Gastroesophageal sphincter (tissue), 3 donors: ENCODE data around the gene ADCY2.

Experiments used
- EP300 ChIP-seq: sonication (generic); formaldehyde crosslinking; IDR thresholded peaks from one replicate; pipeline ENCODE4 v1.6.1; 2017; ENCODE audit warnings: antibody characterized with exemption, mild to moderate bottlenecking
- POLR2A ChIP-seq, 2 donors: fragments of 450-650 bp; IDR thresholded peaks; one replicate each; pipeline ENCODE4 v1.6.1; 2017; ENCODE audit warnings: antibody characterized with exemption in 2 of 2, mild to moderate bottlenecking in 2 of 2, moderate library complexity in 1 of 2
- POLR2AphosphoS5 ChIP-seq: sonication (generic); formaldehyde crosslinking; IDR thresholded peaks from one replicate; pipeline ENCODE4 v1.6.1; 2017; ENCODE audit warnings: antibody characterized with exemption
- TF ChIP-seq, protein P1 (sequence below), 4 experiments: fragments of 200-600 bp in 2 of 4; fragments of 450-650 bp in 2 of 4; sonication (generic) in 1 of 4; IDR thresholded peaks; one replicate each; pipeline ENCODE4 v1.5.1; 2017 to 2019; ENCODE audit warnings: antibody characterized with exemption in 4 of 4, mild to moderate bottlenecking in 2 of 4, moderate library complexity in 2 of 4

DNA sequence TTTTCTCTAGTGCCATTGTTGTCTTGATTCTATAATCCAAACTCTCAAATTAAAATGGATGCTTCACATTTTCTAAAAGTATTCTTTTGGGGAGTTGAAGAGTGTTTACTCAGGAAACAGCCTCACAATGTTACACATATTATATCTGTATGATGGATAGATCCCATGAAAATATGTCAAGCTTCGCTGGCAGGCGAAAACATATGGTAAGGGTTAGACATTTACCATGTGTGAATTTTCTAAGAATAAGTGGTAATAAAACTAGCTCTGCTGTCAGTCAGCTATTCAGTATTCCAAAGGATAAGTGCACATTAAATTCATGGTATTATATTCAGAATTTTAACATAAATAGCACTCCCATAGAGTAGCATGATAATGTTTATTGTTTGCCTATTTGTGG, 13.3 kb upstream of the ADCY2 start:
- TF ChIP-seq, protein P1, sequence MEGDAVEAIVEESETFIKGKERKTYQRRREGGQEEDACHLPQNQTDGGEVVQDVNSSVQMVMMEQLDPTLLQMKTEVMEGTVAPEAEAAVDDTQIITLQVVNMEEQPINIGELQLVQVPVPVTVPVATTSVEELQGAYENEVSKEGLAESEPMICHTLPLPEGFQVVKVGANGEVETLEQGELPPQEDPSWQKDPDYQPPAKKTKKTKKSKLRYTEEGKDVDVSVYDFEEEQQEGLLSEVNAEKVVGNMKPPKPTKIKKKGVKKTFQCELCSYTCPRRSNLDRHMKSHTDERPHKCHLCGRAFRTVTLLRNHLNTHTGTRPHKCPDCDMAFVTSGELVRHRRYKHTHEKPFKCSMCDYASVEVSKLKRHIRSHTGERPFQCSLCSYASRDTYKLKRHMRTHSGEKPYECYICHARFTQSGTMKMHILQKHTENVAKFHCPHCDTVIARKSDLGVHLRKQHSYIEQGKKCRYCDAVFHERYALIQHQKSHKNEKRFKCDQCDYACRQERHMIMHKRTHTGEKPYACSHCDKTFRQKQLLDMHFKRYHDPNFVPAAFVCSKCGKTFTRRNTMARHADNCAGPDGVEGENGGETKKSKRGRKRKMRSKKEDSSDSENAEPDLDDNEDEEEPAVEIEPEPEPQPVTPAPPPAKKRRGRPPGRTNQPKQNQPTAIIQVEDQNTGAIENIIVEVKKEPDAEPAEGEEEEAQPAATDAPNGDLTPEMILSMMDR (IDR thresholded peaks at IDR 0.05): no peak
- TF ChIP-seq POLR2A (IDR thresholded peaks at IDR 0.05) (no peak), EP300 (no peak), POLR2AphosphoS5 (no peak)
